HepG2 (cell line): ENCODE measurements around the gene JMJD7.

Source experiments
- BCL6 ChIP-seq: IDR thresholded peaks from 2 replicates; pipeline ENCODE4 v1.6.1; 2016; ENCODE audit warnings: missing genetic modification reagents, missing compliant biosample characterization
- EZH2 ChIP-seq: conservative IDR thresholded peaks from 2 replicates; pipeline ENCODE4 v1.6.1; 2012; ENCODE audit warnings: mild to moderate bottlenecking, low read depth, low read length, moderate library complexity
- FOSL1 ChIP-seq: sonication (generic); formaldehyde crosslinking; IDR thresholded peaks from 2 replicates; pipeline ENCODE4 v1.9.0; 2021; ENCODE audit warnings: missing genetic modification reagents, borderline replicate concordance
- SUZ12 ChIP-seq: fragments of 150-350 bp; IDR thresholded peaks from 2 replicates; pipeline ENCODE4 v1.6.1; 2014; ENCODE audit warnings: low read depth, low read length
- ZNF274 ChIP-seq: sonication (generic); formaldehyde crosslinking; IDR thresholded peaks from 2 replicates; pipeline ENCODE4 v1.5.1; 2020; ENCODE audit warnings: mild to moderate bottlenecking, missing genetic modification reagents
- ZNF720 ChIP-seq: sonication (generic); formaldehyde crosslinking; IDR thresholded peaks from 2 replicates; pipeline ENCODE4 v1.4.0; 2020; ENCODE audit warnings: missing genetic modification reagents
- ZNF788 ChIP-seq: sonication (generic); formaldehyde crosslinking; IDR thresholded peaks from 2 replicates; pipeline ENCODE4 v1.5.0; 2020; ENCODE audit warnings: mild to moderate bottlenecking, missing genetic modification reagents, borderline replicate concordance
- ZNF839 ChIP-seq: sonication (generic); formaldehyde crosslinking; IDR thresholded peaks from 2 replicates; pipeline ENCODE4 v1.4.0; 2020; ENCODE audit warnings: missing genetic modification reagents, mild to moderate bottlenecking, borderline replicate concordance
- TF ChIP-seq, protein P1 (sequence below): sonication (generic); formaldehyde crosslinking; IDR thresholded peaks from 2 replicates; pipeline ENCODE4 v1.5.1; 2020; ENCODE audit warnings: mild to moderate bottlenecking, missing genetic modification reagents, moderate library complexity
- TF ChIP-seq, protein P2 (sequence below): sonication (generic); formaldehyde crosslinking; IDR thresholded peaks from 2 replicates; pipeline ENCODE4 v1.5.0; 2020; ENCODE audit warnings: mild to moderate bottlenecking, missing genetic modification reagents, moderate library complexity

DNA sequence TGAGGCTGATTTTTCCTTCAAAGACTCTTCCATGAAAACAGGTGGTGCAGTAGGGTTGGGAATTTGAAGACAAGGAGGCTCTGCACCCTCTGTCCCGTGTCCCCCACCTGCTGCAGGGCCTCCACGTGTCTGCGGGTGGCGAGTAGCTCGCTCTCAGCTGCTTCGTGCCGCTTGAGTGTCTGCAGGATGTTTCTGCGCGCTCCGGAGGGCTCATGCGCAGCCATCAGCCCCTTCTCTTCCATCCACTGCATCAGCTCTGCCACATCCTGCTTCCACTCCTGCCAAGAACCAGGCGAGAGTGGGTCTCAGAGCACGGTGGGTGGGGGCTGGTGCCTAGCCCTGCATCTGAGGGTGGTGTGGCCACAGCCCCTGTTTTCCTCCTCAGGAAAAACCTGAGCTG, 48.1 kb downstream of the JMJD7 start:
- TF ChIP-seq EZH2 (no peak), FOSL1 (no peak), SUZ12 (no peak), ZNF839 (CRISPR knock-in tag) (no peak), BCL6 (CRISPR knock-in tag) (no peak), ZNF274 (CRISPR knock-in tag) (no peak), ZNF720 (CRISPR knock-in tag) (no peak), ZNF788 (CRISPR knock-in tag) (no peak)
- TF ChIP-seq, protein P1, sequence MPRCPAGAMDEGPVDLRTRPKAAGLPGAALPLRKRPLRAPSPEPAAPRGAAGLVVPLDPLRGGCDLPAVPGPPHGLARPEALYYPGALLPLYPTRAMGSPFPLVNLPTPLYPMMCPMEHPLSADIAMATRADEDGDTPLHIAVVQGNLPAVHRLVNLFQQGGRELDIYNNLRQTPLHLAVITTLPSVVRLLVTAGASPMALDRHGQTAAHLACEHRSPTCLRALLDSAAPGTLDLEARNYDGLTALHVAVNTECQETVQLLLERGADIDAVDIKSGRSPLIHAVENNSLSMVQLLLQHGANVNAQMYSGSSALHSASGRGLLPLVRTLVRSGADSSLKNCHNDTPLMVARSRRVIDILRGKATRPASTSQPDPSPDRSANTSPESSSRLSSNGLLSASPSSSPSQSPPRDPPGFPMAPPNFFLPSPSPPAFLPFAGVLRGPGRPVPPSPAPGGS (CRISPR knock-in tag): no peak
- TF ChIP-seq, protein P2, sequence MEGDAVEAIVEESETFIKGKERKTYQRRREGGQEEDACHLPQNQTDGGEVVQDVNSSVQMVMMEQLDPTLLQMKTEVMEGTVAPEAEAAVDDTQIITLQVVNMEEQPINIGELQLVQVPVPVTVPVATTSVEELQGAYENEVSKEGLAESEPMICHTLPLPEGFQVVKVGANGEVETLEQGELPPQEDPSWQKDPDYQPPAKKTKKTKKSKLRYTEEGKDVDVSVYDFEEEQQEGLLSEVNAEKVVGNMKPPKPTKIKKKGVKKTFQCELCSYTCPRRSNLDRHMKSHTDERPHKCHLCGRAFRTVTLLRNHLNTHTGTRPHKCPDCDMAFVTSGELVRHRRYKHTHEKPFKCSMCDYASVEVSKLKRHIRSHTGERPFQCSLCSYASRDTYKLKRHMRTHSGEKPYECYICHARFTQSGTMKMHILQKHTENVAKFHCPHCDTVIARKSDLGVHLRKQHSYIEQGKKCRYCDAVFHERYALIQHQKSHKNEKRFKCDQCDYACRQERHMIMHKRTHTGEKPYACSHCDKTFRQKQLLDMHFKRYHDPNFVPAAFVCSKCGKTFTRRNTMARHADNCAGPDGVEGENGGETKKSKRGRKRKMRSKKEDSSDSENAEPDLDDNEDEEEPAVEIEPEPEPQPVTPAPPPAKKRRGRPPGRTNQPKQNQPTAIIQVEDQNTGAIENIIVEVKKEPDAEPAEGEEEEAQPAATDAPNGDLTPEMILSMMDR (CRISPR knock-in tag): no peak
